Anterior cingulate cortex (tissue), 58 donors: ENCODE results near the gene GPR82.
"Not testable (repeated sequence)": the region's sequence is repeated elsewhere in the genome, so short reads cannot be mapped to it uniquely, and the experiment has no call there.

Experiments used
- DNase-seq, 58 donors: peaks; one replicate each; lab custom pipeline; 2025; lab: John Stamatoyannopoulos, UW

GPR82 gene

GRCh38 chrX:41723826-41724225 lies at the start of gene GPR82:
Gene GPR82 (plus strand): TSS chrX:41724181. CDS start chrX:41727027, 2,846 bp downstream.
- no peak for DNase-seq

- DNase-seq = not testable (repeated sequence)
Measured at GRCh38 chrX:41676361-41676760, 47.6 kb upstream of the GPR82 start.

- DNase-seq = no peak
Measured at GRCh38 chrX:41677183-41678060, 46.6 kb upstream of the GPR82 start.

GRCh38 chrX:41684138-41684537 lies 39.8 kb upstream of the GPR82 start:
- no peak for DNase-seq

- DNase-seq = no peak
Measured at GRCh38 chrX:41684940-41685339, 39.0 kb upstream of the GPR82 start.

GRCh38 chrX:41686788-41687187 lies 37.2 kb upstream of the GPR82 start:
- no peak for DNase-seq

- DNase-seq = no peak
Measured at GRCh38 chrX:41688156-41688555, 35.8 kb upstream of the GPR82 start.

- peak in 2 of 58 donors; percentile 0 for DNase-seq
Measured at GRCh38 chrX:41688835-41689234, 35.1 kb upstream of the GPR82 start, which contains the start of gene GPR34. Gene GPR34 (plus strand): TSS chrX:41688973. CDS start chrX:41695634, 6,661 bp downstream.

GRCh38 chrX:41689711-41690110 lies 34.3 kb upstream of the GPR82 start:
- no peak for DNase-seq

- no peak for DNase-seq
Measured at GRCh38 chrX:41692162-41692749, 31.7 kb upstream of the GPR82 start.

GRCh38 chrX:41693024-41693423 lies 31.0 kb upstream of the GPR82 start:
- DNase-seq = no peak

GRCh38 chrX:41695426-41695825 lies 28.6 kb upstream of the GPR82 start:
- no peak for DNase-seq

GRCh38 chrX:41703574-41704029 lies 20.4 kb upstream of the GPR82 start:
- DNase-seq = no peak

GRCh38 chrX:41705042-41705441 lies 18.9 kb upstream of the GPR82 start:
- no peak for DNase-seq

- DNase-seq = peak in 6 of 58 donors; percentile 0 to 36 (median 8)
Measured at GRCh38 chrX:41705680-41706374, 18.2 kb upstream of the GPR82 start.

- no peak for DNase-seq
Measured at GRCh38 chrX:41707218-41707617, 16.8 kb upstream of the GPR82 start.

- no peak for DNase-seq
Measured at GRCh38 chrX:41708486-41708885, 15.5 kb upstream of the GPR82 start.

- DNase-seq = no peak
Measured at GRCh38 chrX:41711021-41711667, 12.8 kb upstream of the GPR82 start.

GRCh38 chrX:41716222-41716621 lies 7.8 kb upstream of the GPR82 start:
- DNase-seq = no peak

- no peak for DNase-seq
Measured at GRCh38 chrX:41716767-41717473, 7.1 kb upstream of the GPR82 start.
